ENCODE results near the gene MYL12B.

DNA sequence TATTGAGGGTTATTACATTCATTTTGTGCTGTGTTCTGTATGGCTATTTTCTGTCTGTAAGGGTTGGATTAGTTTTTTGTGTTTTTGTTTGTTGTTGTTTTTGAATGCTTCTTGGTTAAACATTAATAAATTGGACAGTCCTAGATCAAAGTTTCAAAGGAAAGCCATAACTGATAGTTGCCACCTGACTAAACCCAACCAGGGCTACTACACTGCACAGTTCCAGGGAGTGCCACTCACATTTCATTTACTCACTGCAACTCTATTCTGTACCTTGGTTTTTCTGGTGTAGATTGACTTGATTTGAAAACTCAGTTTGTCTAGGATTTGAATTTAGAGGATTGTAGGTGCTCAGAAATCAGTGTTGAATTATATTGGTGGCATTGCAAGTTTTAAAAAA is 6.4 kb downstream of the MYL12B start:
- TF ChIP-seq, protein P1, sequence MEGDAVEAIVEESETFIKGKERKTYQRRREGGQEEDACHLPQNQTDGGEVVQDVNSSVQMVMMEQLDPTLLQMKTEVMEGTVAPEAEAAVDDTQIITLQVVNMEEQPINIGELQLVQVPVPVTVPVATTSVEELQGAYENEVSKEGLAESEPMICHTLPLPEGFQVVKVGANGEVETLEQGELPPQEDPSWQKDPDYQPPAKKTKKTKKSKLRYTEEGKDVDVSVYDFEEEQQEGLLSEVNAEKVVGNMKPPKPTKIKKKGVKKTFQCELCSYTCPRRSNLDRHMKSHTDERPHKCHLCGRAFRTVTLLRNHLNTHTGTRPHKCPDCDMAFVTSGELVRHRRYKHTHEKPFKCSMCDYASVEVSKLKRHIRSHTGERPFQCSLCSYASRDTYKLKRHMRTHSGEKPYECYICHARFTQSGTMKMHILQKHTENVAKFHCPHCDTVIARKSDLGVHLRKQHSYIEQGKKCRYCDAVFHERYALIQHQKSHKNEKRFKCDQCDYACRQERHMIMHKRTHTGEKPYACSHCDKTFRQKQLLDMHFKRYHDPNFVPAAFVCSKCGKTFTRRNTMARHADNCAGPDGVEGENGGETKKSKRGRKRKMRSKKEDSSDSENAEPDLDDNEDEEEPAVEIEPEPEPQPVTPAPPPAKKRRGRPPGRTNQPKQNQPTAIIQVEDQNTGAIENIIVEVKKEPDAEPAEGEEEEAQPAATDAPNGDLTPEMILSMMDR (IDR thresholded peaks at IDR 0.05), result no peak
- TF ChIP-seq POLR2A (IDR thresholded peaks at IDR 0.05), result no peak

Data from adrenal gland (tissue), 5 donors.